Left ventricle myocardium inferior (tissue), 1 donor: ENCODE measurements around the gene G6PC2. TPM values are rescaled to one million over a fixed set of nuclear protein-coding genes. Genes with fewer than 3 reads are reported as not detected.

Experiments used
- DNase-seq: peaks from one replicate; pipeline ENCODE4 v3.0.0-alpha.2; 2020
- H3K27ac ChIP-seq: fragments of 200-600 bp; replicated peaks from 2 replicates; pipeline ENCODE4 v1.8.0; 2021
- H3K27me3 ChIP-seq: fragments of 200-600 bp; 2 replicates; pipeline ENCODE4 v1.8.0; 2021; ENCODE audit warnings: low read depth
- H3K36me3 ChIP-seq: fragments of 200-600 bp; 2 replicates; pipeline ENCODE4 v1.8.0; 2021
- H3K4me1 ChIP-seq: fragments of 200-600 bp; 2 replicates; pipeline ENCODE4 v1.8.0; 2021
- H3K4me3 ChIP-seq: fragments of 200-600 bp; 2 replicates; pipeline ENCODE4 v1.8.0; 2021; ENCODE audit warnings: mild to moderate bottlenecking, moderate library complexity
- H3K9me3 ChIP-seq: fragments of 200-600 bp; replicated peaks from 2 replicates; pipeline ENCODE4 v1.8.0; 2021
- CTCF ChIP-seq: fragments of 200-600 bp; IDR thresholded peaks from 2 replicates; pipeline ENCODE4 v1.8.0; 2021; ENCODE audit warnings: antibody characterized with exemption, mild to moderate bottlenecking, borderline replicate concordance
- intact Hi-C: fragments of 100-400 bp; cut with micrococcal nuclease; formaldehyde crosslinking; loops from one replicate; pipeline ENCODE4 v1.11.0; 2022
- total RNA-seq: library from RNA; stranded (reverse); fragmentation: NEBNext Ultra II Directional; extraction: Animal tissue kit (Norgen Biotek cat#: 25700); gene quantifications from one replicate; pipeline ENCODE4 v1.2.1, GENCODE V29; 2021
- donor health status: DM: no; HTN: yes; CAD: no; lungs with severe emphysema.

Gene G6PC2
- total RNA-seq, 1 donor from 2014 or later = not detected

- H3K4me1 ChIP-seq = peaks cover 13% of the 10 kb centered on the region
- H3K4me3 ChIP-seq = peak overlapping the region; percentile 68
- no peak for TF ChIP-seq CTCF
Observed at GRCh38 chr2:168889635-168890005, 11.5 kb upstream of the G6PC2 start.

GRCh38 chr2:168890006-168890782, 10.9 kb upstream of the G6PC2 start, which contains the start of gene SPC25:
Gene SPC25 (minus strand): TSS chr2:168890430. CDS start chr2:168889519, 911 bp downstream.
- H3K4me1 ChIP-seq = peaks cover 13% of the 10 kb centered on the region
- H3K27ac ChIP-seq = no peak within 1 kb of the TSS
- no peaks in the 10 kb centered on the region for H3K27me3 ChIP-seq
- DNase-seq = peak; percentile 85
- H3K36me3 ChIP-seq = no peaks in the 10 kb centered on the region
- H3K9me3 ChIP-seq = no peaks in the 10 kb centered on the region
- intact Hi-C loops = no loop called here
- TF ChIP-seq CTCF = peak; percentile 27
- peak within 1 kb of the TSS; percentile 68 for H3K4me3 ChIP-seq

More at GRCh38 chr2:168889635-168890005, 11.5 kb upstream of the G6PC2 start:
- H3K36me3 ChIP-seq = no peaks in the 10 kb centered on the region
- H3K27ac ChIP-seq = no peak overlapping the region
- intact Hi-C loops = no loop called here
- no peaks in the 10 kb centered on the region for H3K9me3 ChIP-seq
- no peak for DNase-seq
- no peaks in the 10 kb centered on the region for H3K27me3 ChIP-seq

- Histone ChIP-seq H3K27ac (no peak overlapping the region), H3K4me1 (peaks cover 13% of the 10 kb centered on the region), H3K27me3 (no peaks in the 10 kb centered on the region), H3K9me3 (no peaks in the 10 kb centered on the region), H3K36me3 (no peaks in the 10 kb centered on the region), H3K4me3 (no peak overlapping the region)
- TF ChIP-seq CTCF = no peak
- intact Hi-C loops = no loop called here
- DNase-seq = no peak
Observed at GRCh38 chr2:168892327-168892726, 8.8 kb upstream of the G6PC2 start.

- no peak overlapping the region for H3K4me3 ChIP-seq
- no peaks in the 10 kb centered on the region for H3K9me3 ChIP-seq
- H3K27ac ChIP-seq = no peak overlapping the region
- H3K27me3 ChIP-seq = no peaks in the 10 kb centered on the region
- TF ChIP-seq CTCF = no peak
- intact Hi-C loops = no loop called here
- no peaks in the 10 kb centered on the region for H3K36me3 ChIP-seq
- peaks cover 13% of the 10 kb centered on the region for H3K4me1 ChIP-seq
- DNase-seq = no peak
Observed at GRCh38 chr2:168894101-168894500, 7.0 kb upstream of the G6PC2 start.

GRCh38 chr2:168894720-168895119, 6.4 kb upstream of the G6PC2 start:
- no peak for TF ChIP-seq CTCF
- H3K27ac ChIP-seq = no peak overlapping the region
- peaks cover 11% of the 10 kb centered on the region for H3K4me1 ChIP-seq
- intact Hi-C loops = no loop called here
- no peaks in the 10 kb centered on the region for H3K27me3 ChIP-seq
- no peaks in the 10 kb centered on the region for H3K36me3 ChIP-seq
- no peaks in the 10 kb centered on the region for H3K9me3 ChIP-seq
- DNase-seq = no peak
- H3K4me3 ChIP-seq = no peak overlapping the region
